Stimulated activated naive CD8-positive, alpha-beta T cell treated with anti-CD3 and anti-CD28 coated beads, Interleukin-15, Interleukin-2, amounts not matched to agents 100 U/mL and 50 U/mL, for 24 hours (primary cell): ENCODE data around the gene IL17B.
A peak's percentile ranks its signal among the peaks of the same experiment; 100 is the strongest.

Source experiments
- ATAC-seq: fragments of 150-1000 bp; cut with Tn5 transposase; one replicate; pipeline ENCODE4 v1.10.0; 2021
- DNase-seq: peaks from one replicate; pipeline ENCODE4 v3.0.0; 2021

The IL17B gene, protein sequence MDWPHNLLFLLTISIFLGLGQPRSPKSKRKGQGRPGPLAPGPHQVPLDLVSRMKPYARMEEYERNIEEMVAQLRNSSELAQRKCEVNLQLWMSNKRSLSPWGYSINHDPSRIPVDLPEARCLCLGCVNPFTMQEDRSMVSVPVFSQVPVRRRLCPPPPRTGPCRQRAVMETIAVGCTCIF

DNA sequence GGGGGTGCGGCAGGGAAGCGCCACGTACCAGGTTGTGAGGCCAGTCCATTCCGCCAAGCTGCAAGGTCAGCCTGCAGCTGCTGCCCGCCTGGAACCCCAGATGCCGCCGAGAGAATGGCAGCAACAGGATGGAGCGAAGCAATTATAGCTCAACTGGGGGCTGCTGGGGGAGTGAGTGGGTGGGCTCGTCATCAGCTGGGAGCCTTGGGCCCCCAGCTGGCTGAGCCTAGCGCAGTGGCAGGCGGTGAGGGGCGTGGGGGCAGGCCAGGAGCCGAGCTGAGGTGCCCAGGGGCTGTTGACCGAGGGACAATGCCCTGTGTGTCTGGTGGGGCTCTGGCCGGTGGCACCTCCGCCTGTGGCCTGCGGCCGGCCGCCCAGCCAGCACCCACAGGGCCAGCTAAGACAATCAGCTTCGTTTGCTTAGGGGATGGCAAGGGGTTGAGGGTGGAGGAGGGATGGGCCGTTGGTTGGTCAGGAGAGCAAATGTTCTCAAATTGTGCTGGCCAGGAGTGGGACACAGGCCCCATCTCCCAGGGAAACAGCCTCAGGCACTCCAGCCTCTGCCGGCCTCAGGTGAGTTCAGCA lies at the start of gene IL17B:
IL17B (minus strand) TSS at position 116 of the 585 bp plus-strand sequence; CDS start at position 49, 67 bp downstream.
- DNase-seq (no peak), ATAC-seq (no peak)

DNA sequence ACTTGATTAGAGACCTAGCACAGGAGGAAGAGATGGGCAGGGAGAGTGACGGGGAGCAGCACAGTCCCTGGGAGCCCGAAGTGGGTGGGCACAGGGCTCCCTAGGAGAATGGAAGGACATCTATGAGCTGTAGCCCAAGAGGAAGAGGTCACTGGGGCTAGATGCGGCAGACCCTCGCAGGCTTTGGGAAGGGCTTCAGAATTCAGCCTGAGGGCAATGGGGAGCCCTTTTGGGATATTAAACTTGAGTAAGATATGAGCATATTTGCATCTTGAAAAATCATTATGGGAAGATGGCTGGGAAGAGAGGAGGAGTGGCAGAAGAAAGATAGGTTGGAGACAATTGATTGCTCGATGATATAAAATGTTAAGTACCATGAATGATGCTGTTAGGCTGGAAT lies 48.9 kb upstream of the IL17B start:
- no peak for DNase-seq
- no peak for ATAC-seq

DNA sequence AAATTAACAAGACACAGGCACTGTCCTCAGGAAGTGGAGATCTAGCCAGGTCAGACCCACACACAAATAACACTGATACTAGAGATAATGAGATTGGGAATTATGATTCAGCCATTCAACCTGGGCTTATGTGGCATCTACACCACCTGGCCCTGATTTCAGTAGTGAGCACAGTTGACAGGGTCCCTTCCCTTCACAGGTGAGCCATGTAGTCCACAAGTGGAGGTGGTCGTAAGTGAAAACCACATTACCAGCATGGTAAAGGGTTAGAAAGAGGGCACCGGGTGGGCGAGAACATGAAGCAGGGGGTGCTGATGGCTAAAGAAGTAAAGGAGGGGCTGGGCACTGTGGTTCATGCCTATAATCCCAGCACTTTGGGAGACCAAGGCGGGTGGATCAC lies 48.3 kb upstream of the IL17B start:
- ATAC-seq (no peak), DNase-seq (no peak)

DNA sequence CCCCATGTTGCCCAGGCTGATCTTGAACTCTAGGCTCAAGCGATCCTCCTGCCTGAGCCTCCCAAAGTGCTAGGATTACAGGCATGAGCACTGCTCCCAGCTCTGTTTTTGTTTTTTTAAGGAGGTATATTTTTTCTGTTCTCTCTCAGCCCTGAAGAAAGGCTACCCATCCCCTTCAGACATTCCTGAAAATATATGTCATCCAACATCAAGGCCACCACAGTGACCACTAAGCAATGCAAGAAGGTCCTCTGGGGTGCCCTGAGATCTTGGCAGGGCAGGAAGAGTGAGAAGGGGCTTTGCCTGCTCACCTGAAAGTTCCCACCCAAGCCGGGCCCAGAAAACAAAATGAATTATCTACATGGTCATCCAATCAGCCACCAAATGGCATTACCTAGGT lies 47.8 kb upstream of the IL17B start:
- DNase-seq (no peak), ATAC-seq (no peak)

DNA sequence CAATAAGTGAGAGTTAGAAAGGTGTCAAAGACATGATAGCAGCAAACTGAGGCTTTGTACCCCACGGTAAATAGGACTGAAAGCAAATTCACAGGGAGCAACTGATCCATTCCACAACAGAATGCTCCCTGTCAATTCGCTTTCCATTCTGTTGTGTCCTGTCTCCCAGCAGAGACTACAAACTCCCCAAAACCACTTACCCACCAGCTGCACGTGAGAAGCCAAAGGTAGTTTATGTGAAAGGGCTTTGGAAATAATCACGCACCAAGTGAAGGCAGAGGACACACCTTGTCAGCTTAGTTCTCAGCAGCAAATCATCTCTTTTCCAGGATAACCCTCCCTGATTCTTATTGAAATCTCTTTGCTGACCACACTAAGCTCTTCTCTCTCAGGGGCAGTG lies 46.6 kb upstream of the IL17B start:
- ATAC-seq (no peak), DNase-seq (no peak)

DNA sequence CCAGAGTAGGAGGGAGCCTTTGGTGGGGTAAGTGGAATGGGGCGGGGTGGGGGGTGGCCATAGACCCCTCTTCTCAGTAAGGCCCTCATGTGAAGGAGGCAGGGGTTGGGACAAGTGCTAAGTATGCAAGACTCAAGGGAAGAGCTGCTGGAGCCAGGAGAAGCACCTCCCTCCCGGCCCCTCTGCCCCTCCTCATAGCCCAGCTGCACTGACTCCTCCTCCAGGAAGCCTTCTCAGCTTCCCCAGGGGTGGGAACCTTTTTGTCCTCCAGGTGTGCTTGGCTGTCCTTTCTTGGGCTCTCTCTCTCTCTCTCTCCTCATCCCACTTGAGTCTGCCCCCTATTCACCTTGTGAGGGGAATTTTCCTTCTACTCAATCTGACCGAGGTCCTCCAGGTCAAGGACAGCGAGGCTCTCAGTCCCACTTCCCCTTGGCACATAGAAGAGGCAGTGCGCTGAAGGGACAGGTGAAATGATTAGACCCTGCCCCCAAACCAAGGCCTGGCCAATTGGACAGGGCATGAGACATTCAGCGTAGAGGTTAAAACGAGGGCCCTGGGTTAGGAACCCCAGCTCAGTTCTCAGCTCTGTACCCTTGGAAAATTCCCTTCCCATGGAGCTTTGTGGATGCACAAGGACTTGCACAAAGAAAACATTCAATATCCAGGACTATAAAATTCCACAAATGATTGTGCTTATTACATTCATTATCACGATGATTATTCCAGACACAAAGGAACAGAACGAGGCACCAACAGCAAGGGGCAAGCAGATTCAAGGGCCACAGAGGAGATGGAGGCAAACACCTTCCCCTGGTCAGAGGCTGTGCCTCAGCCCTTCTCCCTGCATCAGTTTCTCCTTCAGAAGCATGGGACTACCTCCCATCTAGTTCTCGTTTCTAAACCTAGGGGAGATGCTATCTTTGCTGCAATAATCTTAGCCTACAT lies 45.6 kb upstream of the IL17B start:
- ATAC-seq (no peak), DNase-seq (no peak)

DNA sequence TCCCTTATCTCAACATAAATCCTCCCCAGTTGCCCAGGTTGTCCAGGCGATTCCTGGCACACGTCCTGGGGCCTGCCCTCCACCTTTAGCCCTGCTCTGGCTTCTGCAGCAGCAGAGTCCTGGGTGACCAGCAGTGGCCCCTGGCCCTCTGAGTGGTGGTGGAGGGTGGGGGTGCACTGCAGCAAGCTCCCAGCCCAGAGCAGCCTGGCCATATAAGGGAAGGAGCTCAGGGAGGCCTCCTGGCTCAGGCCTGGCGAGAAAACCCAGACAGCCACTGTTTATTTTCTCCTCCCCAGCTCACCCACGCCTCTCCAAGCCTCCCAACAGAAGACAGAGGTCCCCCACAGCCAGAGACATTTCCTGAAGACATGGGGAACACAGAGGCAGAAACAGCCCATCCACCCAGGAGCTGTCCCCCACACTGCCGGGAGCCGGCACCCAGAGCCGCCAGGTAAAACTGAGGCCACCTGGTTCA lies 44.7 kb upstream of the IL17B start:
- ATAC-seq (no peak), DNase-seq (no peak)

DNA sequence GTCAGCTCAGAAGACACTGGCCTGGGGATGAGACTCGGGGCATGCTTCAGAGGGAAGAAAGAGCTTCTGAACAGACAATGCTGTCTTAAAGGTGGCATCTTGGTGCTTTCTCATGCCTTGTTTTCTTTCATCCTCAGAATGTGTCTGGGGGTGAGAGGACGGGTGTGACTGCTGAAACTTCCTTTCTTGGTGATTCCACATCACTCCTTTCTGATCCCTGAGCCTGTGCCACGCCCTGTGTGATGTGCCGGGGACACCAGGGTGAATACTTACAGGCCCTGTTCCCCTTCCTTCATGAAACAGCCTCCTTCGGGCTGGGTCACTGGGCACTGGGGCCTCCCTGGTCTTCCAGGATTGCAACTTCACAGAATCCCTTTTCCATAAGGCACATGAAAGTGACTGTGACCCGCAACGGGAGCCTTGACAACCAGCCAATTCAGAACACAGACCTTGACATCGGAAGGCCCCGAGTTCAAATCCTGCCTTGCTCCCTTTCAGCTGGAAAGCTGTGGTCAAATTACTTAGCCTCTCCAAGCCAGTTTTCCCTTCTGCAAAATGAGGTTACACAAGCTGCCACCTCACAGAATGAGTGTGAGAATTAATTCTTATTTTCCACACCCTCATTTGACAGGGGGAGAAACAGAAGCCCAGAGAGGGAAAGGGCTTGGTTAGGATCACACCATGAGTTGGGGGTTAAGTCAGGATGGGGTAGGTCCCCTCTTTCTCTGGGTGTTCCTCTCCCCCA lies 44.1 kb upstream of the IL17B start:
- ATAC-seq (no peak), DNase-seq (no peak)

DNA sequence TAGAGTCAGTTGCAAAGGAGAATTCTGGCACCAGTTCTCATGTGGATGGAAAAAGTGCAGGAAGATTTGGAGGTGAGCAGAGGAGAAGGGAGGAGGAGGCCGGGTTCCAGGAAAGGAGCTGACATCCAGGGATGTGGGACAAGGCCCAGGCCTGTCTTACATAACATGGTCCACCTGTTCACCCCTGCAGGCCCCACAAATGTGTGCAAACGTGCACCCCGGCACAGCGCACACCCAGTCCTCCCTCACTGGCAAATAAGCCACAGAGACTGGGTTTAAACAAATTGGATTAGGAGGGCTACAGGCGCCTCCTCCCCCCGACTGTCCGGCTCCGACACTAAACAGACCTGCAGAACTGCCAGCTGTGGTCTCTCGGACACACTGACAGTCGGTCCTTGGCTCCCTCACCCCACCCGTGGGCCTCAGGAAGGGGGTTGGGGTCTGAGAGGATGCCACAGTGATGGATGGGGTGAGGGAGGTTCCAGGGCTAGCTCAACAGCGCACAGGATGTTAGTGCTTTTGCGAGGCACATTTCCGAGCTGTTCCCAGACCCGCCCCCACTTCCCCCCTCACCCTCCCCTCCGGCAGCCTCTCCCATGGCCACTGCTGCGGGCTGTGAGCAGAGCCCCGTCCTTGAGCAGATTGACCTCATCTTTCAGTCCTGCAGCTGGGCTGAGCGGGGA lies 43.4 kb upstream of the IL17B start:
- ATAC-seq: no peak
- no peak for DNase-seq

DNA sequence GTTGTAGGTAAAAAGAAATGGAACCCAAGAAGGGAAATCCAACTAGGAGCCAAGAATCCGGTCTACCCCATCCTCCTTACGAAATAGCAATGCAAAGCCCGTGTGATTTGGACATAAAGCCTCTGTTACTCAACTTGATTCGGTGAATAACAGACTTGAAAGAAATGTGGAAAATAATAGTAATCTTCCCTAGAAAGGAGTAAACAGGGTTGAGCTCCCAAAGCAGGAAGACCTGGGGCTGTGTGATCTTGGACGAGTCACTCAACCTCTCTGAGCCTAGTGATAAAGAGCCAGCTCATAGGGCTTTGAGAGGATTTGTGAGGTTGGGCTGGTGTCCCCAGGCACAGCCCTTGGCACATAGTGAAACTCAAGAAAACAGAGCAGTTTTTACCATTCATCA lies 42.7 kb upstream of the IL17B start:
- DNase-seq (no peak), ATAC-seq (peak; percentile 47)

GRCh38 chr5:149421372-149421685 lies 42.2 kb upstream of the IL17B start:
- DNase-seq (no peak), ATAC-seq (no peak)

DNA sequence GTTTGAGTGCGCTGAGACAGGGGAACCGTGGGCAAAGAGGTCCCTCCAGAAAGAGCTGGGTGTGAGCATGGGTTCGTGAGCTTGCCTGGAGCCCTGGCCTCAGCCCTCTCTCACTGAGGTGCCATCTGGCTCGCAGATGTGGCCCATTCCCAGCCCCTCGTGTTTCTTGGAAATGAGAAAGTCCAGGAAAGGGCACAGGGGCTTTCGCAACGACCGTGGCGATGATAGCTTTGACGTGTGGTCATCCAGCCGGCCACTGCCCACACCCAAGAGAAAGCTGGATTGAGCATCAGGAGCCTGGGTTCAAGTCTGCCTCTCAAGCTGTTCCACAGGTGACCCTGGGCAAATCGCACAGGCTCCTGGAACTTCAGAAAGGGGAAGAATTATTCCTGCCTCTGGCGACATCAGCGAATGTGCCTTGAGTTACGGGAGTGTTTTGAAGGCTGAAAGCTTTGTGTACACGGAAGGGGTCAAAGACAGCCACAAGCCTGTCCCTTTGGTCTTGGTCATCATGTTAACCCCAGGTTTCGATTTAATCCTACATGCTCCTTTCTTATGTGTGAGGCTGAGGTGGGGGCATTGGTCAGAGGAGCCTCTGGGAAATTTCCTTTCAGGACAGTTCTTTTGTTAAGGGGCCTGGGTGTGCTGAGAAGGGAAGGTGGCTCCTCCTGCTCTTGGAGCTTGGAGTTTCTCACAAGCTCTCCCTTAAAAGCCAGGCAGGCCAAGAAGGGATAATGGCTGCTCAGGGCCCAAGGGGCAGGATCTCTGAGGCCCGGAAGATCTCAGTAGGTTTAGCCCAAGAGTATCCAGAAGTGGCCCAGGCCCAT lies 41.7 kb upstream of the IL17B start:
- DNase-seq: no peak

GRCh38 chr5:149419859-149420544 lies 40.9 kb upstream of the IL17B start:
- DNase-seq (no peak), ATAC-seq (no peak)

More for the DNA sequence above, 41.7 kb upstream of the IL17B start:
- ATAC-seq: no peak

GRCh38 chr5:149419532-149419858 lies 40.4 kb upstream of the IL17B start:
- ATAC-seq: no peak
- no peak for DNase-seq

DNA sequence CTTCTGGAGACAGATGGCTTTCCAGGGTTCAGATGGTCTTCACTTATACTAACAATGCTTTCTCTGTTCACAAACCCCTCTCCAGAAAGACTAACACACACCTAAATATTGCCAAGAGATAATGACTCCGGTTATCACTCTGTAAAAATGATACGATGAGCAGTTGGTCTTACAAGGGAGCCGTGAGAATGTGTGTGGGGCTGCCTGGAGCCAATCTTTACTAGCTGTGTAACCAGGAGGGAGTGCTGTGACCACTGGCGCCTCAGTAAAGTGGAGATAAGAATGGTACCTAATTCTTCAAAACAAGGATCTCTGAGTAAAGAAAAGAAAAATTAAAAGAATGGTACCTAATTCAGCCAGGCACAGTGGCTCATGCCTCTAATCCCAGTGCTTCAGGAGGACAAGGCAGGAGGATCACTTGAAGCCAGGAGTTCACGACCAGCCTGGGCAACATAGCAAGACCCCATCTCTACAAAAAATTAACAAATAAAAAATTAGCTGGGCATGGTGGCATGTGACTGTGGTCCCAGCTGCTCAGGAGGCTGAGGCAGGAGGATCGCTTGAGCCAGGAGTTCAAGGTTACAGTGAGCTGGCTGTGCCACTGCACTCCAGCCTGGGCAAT lies 39.9 kb upstream of the IL17B start:
- no peak for DNase-seq
- ATAC-seq: no peak

DNA sequence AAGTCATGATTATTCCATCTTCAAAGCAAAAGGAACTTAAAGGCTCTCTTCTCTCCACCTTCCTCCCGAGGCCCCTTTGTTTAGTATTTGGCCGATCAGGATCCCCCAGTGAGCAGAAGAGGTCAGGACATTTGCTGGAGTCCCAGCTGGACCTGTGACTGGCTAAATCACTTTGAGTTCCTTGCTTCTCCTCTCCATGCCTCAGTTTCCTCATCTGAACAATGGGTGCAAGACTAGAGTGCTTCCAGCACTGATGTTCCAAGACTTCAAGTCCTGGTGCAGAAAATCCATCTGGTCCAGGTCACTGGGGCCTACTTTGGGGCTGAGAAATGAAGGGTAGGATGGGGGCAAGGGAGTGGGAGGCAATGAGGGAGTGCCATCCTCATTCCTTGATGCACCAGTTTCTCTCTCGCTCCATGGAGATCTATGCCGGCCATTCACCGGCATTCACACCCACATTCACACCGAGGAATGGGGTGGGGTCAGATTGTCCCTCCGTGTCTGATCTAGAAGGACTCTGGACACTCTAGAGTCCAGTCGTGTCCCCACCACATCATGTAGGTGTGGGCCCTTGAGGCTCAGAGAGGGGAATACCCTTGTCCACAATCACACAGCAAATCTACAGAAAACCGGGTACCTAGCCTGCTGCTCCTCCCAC lies 38.7 kb upstream of the IL17B start:
- DNase-seq: no peak
- ATAC-seq: no peak

- no peak for ATAC-seq
- no peak for DNase-seq
These were observed 38.1 kb upstream of the IL17B start for GRCh38 chr5:149416987-149417710.

DNA sequence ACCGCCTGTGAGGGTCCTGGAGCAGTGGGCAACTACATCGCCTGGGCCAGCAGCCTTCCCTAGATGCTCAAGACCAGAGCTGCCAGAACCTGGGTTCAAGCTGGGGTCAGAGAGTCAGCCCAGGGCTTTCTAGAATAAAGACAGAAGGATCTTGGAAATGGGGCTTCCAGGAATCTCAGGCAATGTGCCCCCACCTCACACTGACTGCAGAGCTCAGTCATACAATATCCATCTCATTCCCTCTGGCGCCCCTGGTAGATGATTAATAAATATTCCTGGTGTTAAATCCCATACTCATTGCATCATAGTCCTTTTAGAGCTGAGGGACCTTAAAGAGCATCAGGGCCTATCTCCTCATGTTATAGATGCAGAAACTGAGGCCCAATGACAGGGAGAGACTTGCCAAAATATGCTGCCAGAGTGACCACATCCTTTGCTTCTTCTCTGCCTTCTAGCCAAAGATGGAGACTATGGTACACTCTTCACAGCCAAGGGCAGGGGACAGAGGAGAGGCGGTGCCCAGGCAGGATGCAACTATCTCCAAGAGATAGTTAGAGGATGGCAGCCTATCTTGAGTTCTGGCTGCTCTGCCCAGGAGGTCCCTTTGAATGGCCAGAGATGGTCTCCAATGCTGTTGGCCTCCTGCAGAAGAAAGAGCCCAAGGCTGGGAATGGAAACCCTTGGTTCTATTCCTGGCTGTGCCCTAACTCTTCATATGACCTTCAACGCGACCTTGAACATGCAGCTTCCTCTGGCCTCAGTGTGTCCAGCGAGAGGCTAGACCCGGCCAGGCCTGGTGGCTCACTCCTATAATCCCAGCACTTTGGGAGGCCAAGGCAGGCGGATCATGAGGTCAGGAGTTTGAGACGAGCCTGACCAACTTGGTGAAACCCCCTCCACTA lies 36.2 kb upstream of the IL17B start:
- no peak for DNase-seq
- ATAC-seq: no peak
